IPS-18a (cell line): ENCODE data around the gene NNMT.

Experiments
- H3K27ac ChIP-seq: one replicate; pipeline ENCODE4 v1.5.1; 2013; ENCODE audit warnings: low read length
- H3K27me3 ChIP-seq: one replicate; pipeline ENCODE4 v1.6.1; 2013; ENCODE audit warnings: mild to moderate bottlenecking, low read length; ENCODE audit not compliant: control insufficient read depth, insufficient read depth
- H3K36me3 ChIP-seq: one replicate; pipeline ENCODE4 v1.6.1; 2013; ENCODE audit warnings: low read depth, low read length; ENCODE audit not compliant: control insufficient read depth
- H3K4me1 ChIP-seq: one replicate; pipeline ENCODE4 v1.6.1; 2013; ENCODE audit warnings: low read depth, low read length; ENCODE audit not compliant: control insufficient read depth
- H3K4me3 ChIP-seq: one replicate; pipeline ENCODE4 v1.5.1; 2013; ENCODE audit warnings: low read length
- H3K9ac ChIP-seq: one replicate; pipeline ENCODE4 v1.6.1; 2013; ENCODE audit warnings: mild to moderate bottlenecking, low read length, moderate library complexity
- H3K9me3 ChIP-seq: one replicate; pipeline ENCODE4 v1.6.1; 2013; ENCODE audit warnings: low read depth, low read length; ENCODE audit not compliant: control insufficient read depth

NNMT gene

DNA sequence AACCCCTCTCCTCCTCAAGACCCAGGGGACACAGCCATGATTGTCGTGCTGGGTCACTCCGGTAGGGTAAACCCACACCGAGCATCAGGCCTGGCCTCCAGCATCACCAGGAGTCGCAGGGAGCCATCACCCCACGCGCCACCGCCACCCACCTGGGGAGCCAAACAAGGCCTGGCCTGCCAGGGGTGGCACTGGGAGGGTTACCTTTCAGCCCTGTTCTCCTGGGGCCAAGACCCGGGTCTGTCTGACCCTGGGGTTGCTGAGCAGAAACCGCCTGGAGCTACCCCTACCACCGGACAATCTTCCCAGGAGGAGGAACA lies 39.3 kb upstream of the NNMT start:
- Histone ChIP-seq H3K27ac (no peak overlapping the region), H3K9me3 (no peaks in the 10 kb centered on the region), H3K4me3 (no peak overlapping the region)

DNA sequence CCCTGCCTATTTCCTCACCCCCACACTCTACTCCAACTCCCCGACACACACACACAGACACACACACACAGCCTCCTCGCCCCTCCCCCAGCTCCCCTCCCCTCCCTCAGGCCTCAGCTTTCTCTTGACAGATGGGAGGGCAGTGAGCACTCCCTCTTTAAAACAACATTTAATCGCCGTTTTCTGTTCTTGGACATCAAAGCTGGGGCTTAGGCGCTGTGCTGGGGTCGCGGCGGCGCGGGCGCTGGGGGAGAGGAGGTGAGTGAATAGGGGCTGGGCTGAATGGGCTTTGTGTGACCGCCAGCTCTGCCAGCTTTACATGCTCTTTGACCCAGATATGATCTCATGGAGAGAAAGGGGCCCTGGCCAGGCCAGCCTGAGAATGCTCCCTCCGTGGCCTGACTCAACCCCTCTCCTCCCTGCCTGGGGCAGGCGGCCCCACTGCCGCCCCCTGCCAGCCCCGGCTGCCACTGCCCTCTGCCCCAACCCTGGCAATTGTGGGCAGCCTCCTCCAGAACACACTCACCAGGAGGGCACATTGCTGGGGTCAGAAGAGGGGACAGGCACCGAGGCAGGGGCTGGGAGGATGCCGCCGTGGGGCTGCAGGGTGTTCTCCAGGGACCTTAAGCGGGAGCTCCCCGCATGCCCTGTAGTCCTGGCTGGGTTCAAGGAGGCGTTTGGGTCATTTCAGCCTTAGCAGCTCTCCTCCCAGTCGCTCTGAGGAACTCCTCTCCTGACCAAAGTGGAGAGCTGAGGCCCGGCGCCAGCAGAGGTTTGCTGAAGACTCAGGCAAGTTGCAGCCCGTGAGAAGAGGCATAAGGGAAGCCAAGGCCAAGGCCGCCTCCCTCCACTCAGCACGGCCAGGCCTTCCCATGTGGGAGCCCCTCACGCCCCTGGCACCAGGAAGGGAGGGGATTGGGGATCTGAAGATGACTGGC lies 38.3 kb upstream of the NNMT start:
- Histone ChIP-seq H3K4me3 (no peak overlapping the region), H3K27me3 (no peaks in the 10 kb centered on the region), H3K9me3 (no peaks in the 10 kb centered on the region), H3K36me3 (no peaks in the 10 kb centered on the region), H3K27ac (no peak overlapping the region), H3K9ac (no peak overlapping the region), H3K4me1 (peaks cover 4% of the 10 kb centered on the region)

More for the DNA sequence above, 39.3 kb upstream of the NNMT start:
- Histone ChIP-seq H3K27me3 (no peaks in the 10 kb centered on the region), H3K36me3 (no peaks in the 10 kb centered on the region), H3K4me1 (peaks cover 5% of the 10 kb centered on the region), H3K9ac (no peak overlapping the region)

DNA sequence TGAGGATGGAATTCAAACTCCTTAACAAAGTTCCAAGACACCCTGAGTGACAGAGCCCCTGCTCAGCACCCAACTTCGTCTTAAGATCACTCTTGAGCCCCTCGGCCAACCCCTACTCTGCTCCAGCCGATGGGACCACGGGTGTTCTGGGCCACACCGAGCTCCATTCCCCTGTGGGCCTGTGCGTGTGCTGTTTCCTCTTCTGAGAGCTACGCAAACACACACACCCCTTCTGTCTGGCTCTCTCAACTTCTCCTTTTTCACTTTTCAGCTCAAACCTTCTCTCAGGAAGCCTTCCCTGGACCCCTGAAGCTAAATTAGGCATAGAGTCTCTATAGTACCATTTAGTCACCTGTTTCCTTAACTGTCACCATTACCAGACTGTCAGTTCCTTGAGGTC lies 37.5 kb upstream of the NNMT start:
- H3K9me3 ChIP-seq: no peaks in the 10 kb centered on the region
- H3K9ac ChIP-seq: no peak overlapping the region
- no peaks in the 10 kb centered on the region for H3K36me3 ChIP-seq
- H3K27me3 ChIP-seq: no peaks in the 10 kb centered on the region
- no peak overlapping the region for H3K4me3 ChIP-seq
- peaks cover 4% of the 10 kb centered on the region for H3K4me1 ChIP-seq
- H3K27ac ChIP-seq: no peak overlapping the region

DNA sequence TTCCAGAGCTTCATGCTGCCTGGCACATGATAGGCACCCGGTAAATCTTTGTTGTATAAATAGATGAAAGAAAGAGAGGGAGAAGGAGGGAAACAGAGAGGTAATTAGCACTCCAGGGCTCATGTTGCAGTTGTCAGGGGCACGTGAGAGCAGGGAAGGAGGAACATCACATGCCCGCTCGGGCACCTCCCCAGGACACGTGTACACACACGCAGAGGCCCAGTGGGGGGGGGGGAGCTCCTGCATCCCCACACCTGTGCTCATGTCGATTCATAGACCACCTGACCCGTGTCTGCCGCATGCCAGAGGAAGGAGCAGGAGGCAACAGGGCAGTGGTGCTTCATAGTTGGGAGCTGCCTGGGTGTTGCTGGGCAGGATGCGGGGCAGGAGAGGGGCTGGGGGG lies 37.1 kb upstream of the NNMT start:
- Histone ChIP-seq H3K9ac (no peak overlapping the region), H3K27ac (no peak overlapping the region), H3K27me3 (no peaks in the 10 kb centered on the region), H3K4me3 (no peak overlapping the region), H3K9me3 (no peaks in the 10 kb centered on the region), H3K36me3 (no peaks in the 10 kb centered on the region), H3K4me1 (peaks cover 4% of the 10 kb centered on the region)

DNA sequence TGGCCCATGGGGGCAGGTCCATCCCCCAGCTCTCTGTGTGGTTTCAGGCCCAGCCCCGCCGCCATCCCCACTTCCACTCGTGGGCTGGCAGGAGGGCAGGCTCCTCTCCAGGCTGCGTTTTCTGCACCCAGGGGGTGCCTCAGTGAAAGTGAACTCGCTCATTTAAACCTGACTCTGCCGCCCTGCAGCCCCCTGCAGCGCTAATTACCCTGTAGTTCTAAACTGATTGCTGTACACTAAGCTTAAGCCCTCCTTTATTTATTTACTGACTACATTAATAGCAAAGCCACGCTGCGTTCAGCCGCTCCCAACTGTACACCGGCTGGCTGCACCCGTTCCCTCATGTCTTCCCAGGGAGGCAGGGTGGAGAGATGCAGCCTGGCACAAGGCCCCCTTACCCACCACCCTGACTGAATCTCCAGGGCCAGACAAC lies 36.6 kb upstream of the NNMT start:
- no peaks in the 10 kb centered on the region for H3K27me3 ChIP-seq
- H3K4me1 ChIP-seq: peaks cover 4% of the 10 kb centered on the region
- no peak overlapping the region for H3K9ac ChIP-seq
- H3K36me3 ChIP-seq: no peaks in the 10 kb centered on the region
- no peak overlapping the region for H3K4me3 ChIP-seq
- H3K9me3 ChIP-seq: no peaks in the 10 kb centered on the region
- no peak overlapping the region for H3K27ac ChIP-seq

- Histone ChIP-seq H3K36me3 (no peaks in the 10 kb centered on the region), H3K4me3 (no peak overlapping the region), H3K27me3 (no peaks in the 10 kb centered on the region), H3K9ac (no peak overlapping the region), H3K27ac (no peak overlapping the region), H3K9me3 (no peaks in the 10 kb centered on the region), H3K4me1 (peaks cover 4% of the 10 kb centered on the region)
Measured at GRCh38 chr11:114260077-114260476, 36.1 kb upstream of the NNMT start.

DNA sequence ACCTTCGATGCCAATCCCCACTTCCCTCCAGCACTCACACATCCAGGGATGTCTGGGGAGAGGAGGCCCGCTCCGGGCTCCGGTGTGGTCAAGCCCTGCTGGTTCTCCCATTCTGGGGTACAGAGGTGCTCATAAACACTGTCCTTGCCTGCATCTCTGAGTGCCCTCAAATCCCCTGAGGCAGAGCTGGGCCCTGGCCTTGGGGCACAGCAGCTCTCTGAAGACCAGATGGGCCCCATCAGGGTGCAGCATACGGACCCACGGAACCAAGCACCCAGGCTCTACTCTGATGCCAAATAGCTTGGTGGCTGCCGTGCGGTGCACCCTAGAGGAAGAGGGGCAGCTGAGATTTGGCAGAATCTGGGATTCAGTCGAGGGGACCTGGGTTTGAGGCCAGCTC lies 35.7 kb upstream of the NNMT start:
- no peaks in the 10 kb centered on the region for H3K27me3 ChIP-seq
- H3K9ac ChIP-seq: no peak overlapping the region
- peaks cover 4% of the 10 kb centered on the region for H3K4me1 ChIP-seq
- no peaks in the 10 kb centered on the region for H3K36me3 ChIP-seq
- H3K9me3 ChIP-seq: no peaks in the 10 kb centered on the region
- H3K27ac ChIP-seq: no peak overlapping the region
- no peak overlapping the region for H3K4me3 ChIP-seq

GRCh38 chr11:114261791-114262190 lies 34.4 kb upstream of the NNMT start:
- H3K4me1 ChIP-seq: peaks cover 2% of the 10 kb centered on the region
- no peak overlapping the region for H3K4me3 ChIP-seq
- no peaks in the 10 kb centered on the region for H3K9me3 ChIP-seq
- no peaks in the 10 kb centered on the region for H3K36me3 ChIP-seq
- no peak overlapping the region for H3K9ac ChIP-seq
- no peaks in the 10 kb centered on the region for H3K27me3 ChIP-seq
- no peak overlapping the region for H3K27ac ChIP-seq

GRCh38 chr11:114262681-114263512 lies 33.3 kb upstream of the NNMT start:
- Histone ChIP-seq H3K27ac (no peak overlapping the region), H3K9ac (no peak overlapping the region), H3K4me1 (no peaks in the 10 kb centered on the region), H3K4me3 (no peak overlapping the region), H3K36me3 (no peaks in the 10 kb centered on the region), H3K9me3 (no peaks in the 10 kb centered on the region), H3K27me3 (no peaks in the 10 kb centered on the region)

- no peaks in the 10 kb centered on the region for H3K4me1 ChIP-seq
- H3K9me3 ChIP-seq: no peaks in the 10 kb centered on the region
- no peak overlapping the region for H3K27ac ChIP-seq
- H3K27me3 ChIP-seq: no peaks in the 10 kb centered on the region
- H3K36me3 ChIP-seq: no peaks in the 10 kb centered on the region
- no peak overlapping the region for H3K4me3 ChIP-seq
- no peak overlapping the region for H3K9ac ChIP-seq
Measured at GRCh38 chr11:114263513-114264170, 32.6 kb upstream of the NNMT start.

DNA sequence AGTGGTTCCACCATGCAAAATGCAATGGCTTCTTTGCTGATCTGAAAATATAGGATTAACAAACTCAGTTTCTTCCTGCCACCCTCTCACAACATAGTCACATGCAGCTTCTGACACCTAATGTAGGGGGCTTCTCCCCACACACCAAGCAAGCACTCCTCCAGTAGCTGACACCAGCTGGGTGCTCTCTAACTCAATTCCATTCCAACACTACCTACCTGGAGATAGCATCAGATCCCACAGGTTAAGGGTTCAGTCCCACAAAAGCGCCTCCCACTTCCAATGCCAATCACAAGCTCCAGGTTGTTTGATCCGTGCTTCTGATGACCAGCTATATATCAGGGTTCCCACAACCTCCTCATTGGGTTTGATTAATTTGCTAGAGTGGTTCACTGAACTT lies 31.8 kb upstream of the NNMT start:
- H3K36me3 ChIP-seq: no peaks in the 10 kb centered on the region
- H3K4me1 ChIP-seq: no peaks in the 10 kb centered on the region
- H3K4me3 ChIP-seq: no peak overlapping the region
- no peaks in the 10 kb centered on the region for H3K9me3 ChIP-seq
- no peaks in the 10 kb centered on the region for H3K27me3 ChIP-seq
- H3K27ac ChIP-seq: no peak overlapping the region
- no peak overlapping the region for H3K9ac ChIP-seq
